Stimulated activated CD8-positive, alpha-beta memory T cell treated with anti-CD3 and anti-CD28 coated beads, Interleukin-7, amount 100 ng/mL, for 1 hour (primary cell): ENCODE data around the gene TRAPPC5.

Experiments
- DNase-seq, 2 donors: peaks; one replicate each; pipeline ENCODE4 v3.0.0-alpha.2; 2020; ENCODE audit warnings: low read depth in 2 of 2

Gene TRAPPC5

DNA sequence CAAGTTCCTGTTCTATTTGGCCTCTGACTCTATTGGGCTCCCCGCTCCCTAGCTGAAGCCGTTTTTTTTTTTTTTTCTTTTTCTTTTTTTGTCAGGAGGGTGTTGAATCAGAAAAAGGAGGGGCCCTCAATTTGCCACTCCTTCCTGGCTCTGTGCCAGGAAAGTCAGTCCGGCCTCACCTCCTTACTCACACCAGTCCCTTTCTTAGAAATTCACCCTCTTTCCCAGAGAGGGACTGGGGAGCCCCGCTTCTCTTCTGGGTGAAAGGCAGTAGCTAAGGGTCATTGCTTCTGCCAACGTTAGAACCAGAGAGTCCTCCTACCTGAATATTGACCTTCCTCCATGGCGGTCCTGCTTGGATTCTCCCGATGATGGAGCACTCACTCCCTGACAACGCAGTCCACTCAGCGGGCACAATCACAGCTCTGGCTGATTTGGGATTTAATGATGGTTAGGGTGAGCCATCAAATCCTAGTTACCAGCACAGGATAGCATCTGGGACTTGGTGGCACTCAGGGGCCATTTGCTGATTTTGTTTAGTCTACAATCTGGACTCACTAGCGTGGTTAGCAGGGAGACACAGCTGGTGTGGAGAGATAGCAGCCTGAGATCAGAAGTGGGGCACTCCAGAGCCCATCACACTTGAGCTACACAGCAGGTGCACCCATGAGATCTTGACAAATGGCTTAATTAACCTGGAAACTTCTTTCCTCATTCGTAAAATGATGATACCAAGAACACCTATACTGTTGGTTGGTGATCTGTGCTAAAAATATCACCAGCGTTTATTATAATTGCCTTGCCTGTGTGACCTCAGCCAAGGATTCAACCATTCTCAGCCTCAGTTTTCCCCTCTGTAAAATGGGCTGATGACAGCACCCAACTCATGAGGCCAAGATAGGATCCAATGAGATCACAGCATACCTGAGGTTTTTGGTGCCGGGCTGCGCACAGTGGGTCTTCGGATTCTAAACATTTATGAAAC is 19.1 kb downstream of the TRAPPC5 start:
- no peak for DNase-seq

GRCh38 chr19:7701049-7701653 is 20.5 kb downstream of the TRAPPC5 start:
- DNase-seq = no peak

DNA sequence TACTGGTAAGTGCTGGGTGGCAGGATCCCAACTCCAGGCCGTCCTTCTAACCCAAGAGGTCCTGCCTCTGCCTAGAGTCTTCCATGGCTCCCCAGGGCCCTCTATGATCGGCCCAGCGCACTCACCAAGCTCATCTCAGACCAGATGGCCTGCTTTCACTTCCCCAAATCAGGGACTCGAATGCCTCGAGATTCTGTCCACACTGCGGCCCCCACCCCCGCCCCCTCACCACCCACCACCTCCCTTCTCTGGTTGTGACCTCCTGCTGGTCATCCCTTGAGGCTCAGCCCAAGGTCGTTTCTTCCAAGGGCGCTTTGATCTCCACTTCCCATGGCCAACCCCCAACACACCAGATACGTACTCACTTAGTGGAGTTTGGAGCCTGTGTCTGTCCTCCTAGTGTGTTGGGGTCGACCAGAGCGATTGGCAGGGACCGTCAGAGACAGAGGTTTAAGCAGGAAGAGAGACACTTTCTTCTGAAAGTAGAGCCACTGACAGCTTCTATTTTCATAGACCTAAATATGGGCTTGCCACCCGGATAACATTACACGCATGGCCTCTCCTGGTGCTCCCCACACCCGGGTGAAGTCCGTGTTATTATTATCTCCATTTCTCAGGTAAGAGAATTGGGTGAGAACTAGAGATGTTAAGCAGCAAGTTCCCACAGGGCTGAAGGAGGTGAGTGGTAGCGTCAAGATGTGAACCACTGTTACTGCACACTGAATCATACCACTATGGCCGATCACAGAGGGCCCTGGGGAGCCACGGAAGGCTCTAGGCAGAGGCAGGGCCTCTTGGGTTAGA is 21.2 kb downstream of the TRAPPC5 start, which contains the start of gene FCER2:
TSS of gene FCER2 (minus strand) at position 478 of the 804 bp plus-strand sequence. CDS start 2,371 bp downstream, outside the sequence.
- no peak for DNase-seq

- no peak for DNase-seq
Measured at GRCh38 chr19:7703332-7703731, 22.7 kb downstream of the TRAPPC5 start.

GRCh38 chr19:7704280-7705060 is 23.8 kb downstream of the TRAPPC5 start:
- DNase-seq = no peak

DNA sequence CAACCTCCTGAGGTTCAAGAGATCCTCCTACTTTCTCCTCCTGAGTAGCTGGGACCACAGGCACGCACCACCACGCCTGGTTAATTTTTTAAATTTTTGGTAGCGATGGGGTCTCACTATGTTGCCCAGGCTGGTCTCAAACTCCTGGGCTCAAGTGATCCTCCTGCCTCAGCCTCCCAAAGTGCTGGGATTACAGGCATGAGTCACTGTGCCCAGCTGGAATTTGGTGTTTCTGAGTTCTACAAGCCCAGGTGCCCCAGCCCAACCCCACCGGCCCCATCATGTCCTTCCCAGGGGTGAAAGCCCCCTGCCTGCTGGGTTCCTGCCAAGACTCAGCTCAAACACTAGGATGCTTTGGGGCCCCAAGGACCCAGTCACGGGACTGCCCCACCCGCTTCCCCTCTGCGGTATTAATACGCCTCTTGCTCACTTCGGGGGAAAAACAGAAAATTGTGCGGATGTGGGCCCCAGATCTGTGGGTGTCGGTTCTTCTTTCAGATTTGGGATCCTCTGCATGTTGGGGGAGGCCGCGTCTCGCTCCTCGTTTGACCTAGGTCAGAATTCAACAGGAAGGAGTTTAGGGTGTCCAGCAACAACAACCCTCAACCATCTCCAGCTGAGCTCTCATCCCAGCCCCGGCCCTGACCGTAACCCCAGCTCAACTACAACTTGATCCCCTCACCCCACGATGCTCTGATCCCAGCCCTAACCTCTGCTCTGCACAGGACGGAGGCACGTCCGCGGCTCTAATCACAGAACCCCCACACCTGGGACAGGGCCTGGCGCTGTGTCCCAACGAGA is 25.0 kb downstream of the TRAPPC5 start:
- DNase-seq = peak; percentile 32 to 43

- no peak for DNase-seq
Measured at GRCh38 chr19:7706188-7706954, 25.7 kb downstream of the TRAPPC5 start.

- DNase-seq = no peak
Measured at GRCh38 chr19:7706955-7707456, 26.4 kb downstream of the TRAPPC5 start.

- no peak for DNase-seq
Measured at GRCh38 chr19:7709932-7710460, 29.4 kb downstream of the TRAPPC5 start.

DNA sequence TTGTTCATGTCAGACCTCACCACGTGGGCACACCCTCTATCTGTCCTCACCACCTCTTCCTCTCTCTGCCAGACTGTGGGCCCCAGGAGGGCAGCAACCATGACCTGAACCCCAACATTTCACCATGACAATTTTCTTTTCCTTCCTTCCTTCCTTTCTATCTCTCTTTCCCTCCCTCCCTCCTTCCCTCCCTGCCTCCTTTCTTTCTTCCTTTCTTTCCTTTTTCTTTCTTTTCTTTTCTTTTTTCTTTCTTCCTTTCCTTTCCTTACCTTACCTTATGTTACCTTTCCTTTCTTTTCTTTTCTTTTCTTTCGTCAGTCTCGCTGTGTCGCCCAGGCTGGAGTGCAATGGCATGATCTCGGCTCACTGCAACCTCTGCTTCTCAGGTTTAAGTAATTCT is 30.0 kb downstream of the TRAPPC5 start:
- no peak for DNase-seq

DNA sequence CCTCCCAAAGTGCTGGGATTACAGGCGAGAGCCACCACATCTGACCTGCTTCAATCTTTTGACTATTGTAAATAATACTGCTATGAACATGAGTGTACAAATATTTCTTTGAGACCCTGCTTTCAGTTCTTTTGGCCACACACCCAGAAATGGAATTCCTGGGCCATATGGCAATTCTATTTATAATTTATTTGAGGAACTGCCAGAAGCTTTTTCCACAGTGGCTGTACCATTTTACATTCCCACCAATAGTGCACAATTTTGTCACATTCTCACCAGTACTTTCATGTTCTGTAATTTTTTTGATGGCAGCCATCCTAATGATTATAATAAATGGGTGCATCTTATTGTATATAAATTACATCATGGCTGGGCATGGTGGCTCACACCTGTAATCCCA is 35.0 kb downstream of the TRAPPC5 start:
- no peak for DNase-seq

GRCh38 chr19:7716762-7717161 is 36.1 kb downstream of the TRAPPC5 start:
- DNase-seq = no peak

DNA sequence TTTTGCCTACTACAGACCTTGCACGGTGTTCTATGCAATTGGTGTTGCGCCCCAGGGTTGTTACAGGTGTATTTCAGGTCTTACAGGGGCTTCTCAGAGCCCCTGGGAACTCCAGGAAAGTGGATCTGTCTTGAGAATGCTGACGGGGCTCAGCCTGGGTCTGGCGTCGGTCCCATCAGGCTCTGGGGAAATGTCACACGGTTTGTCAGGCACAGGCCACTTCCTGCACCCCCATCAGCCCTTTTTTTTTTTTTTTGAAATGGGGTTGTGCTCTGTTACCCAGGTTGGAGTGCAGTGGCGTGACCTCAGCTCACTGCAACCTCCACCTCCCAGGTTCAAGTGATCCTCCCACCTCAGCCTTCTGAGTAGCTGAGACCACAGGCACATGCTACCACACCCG is 38.0 kb downstream of the TRAPPC5 start:
- no peak for DNase-seq

DNA sequence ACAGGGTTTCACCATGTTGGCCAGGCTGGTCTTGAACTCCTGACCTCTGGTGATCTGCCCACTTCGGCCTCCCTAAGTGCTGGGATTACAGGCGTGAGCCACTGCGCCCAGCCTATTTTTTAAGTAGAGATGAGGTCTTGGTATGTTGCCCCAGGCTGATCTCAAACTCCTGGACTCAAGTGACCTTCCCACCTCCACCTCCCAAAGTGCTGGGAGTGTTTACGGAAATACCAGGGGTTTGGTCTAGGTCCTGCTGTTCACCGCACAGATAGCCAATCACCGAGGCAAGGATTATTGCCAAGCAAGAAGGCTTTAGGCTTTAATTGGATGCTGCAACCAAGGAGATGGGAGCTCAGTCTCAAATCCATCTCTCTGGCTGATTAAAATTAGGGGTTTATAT is 39.7 kb downstream of the TRAPPC5 start:
- DNase-seq = no peak

GRCh38 chr19:7722231-7722651 is 41.6 kb downstream of the TRAPPC5 start:
- no peak for DNase-seq

GRCh38 chr19:7725791-7726190 is 45.2 kb downstream of the TRAPPC5 start:
- DNase-seq = no peak

- DNase-seq = no peak
Measured at GRCh38 chr19:7729211-7729610, 48.6 kb downstream of the TRAPPC5 start.

GRCh38 chr19:7729831-7730285 is 49.2 kb downstream of the TRAPPC5 start:
- no peak for DNase-seq
